CD4-positive, alpha-beta T cell (primary cell): ENCODE results near the gene SDHB. TPM values are rescaled to one million over a fixed set of nuclear protein-coding genes. Genes with fewer than 3 reads are reported as not detected.
A peak's percentile ranks its signal among the peaks of the same experiment; 100 is the strongest.

ENCODE experiments used
- ATAC-seq: fragments of 200-7000 bp; cut with Tn5 transposase; one replicate; pipeline ENCODE4 v1.10.0; 2022; ENCODE audit warnings: mild to moderate bottlenecking; ENCODE audit not compliant: poor library complexity
- CTCF ChIA-PET: fragments of 350-600 bp; sonication (Branson Sonifier 250); formaldehyde crosslinking; loops from one replicate; lab custom pipeline; 2021; ENCODE audit warnings: antibody characterized with exemption, inconsistent platforms; lab: Charles Lee
- POLR2A ChIA-PET: fragments of 350-600 bp; sonication (Branson Sonifier 250); formaldehyde crosslinking; loops from one replicate; lab custom pipeline; 2021; ENCODE audit warnings: antibody characterized with exemption, inconsistent platforms; lab: Charles Lee
- DNase-seq, 14 experiments: peaks; one replicate each; pipeline ENCODE4 v3.0.0-alpha.2; 2013 to 2020; ENCODE audit warnings: mixed read lengths in 2 of 14
- H3K27ac ChIP-seq, 2 donors: one replicate each; pipeline versions ENCODE4 v1.5.1 to v1.7.0; 2013; ENCODE audit warnings: low read length in 2 of 2, low read depth in 1 of 2, mild to moderate bottlenecking in 1 of 2
- H3K27me3 ChIP-seq, 2 experiments: 1 replicate in 1 of 2; 2 replicates in 1 of 2; pipeline versions ENCODE4 v1.6.1 to v1.7.0; 2013; ENCODE audit warnings: low read length in 2 of 2, control low read depth in 1 of 2, mild to moderate bottlenecking in 1 of 2, moderate library complexity in 1 of 2; ENCODE audit not compliant: insufficient read depth in 2 of 2, control insufficient read depth in 1 of 2
- H3K36me3 ChIP-seq: one replicate; pipeline ENCODE4 v1.6.1; 2013; ENCODE audit warnings: low read length, control low read depth; ENCODE audit not compliant: insufficient read depth
- H3K4me1 ChIP-seq: one replicate; pipeline ENCODE4 v1.6.1; 2013; ENCODE audit warnings: low read length, control low read depth; ENCODE audit not compliant: insufficient read depth
- H3K4me3 ChIP-seq: one replicate; pipeline ENCODE4 v1.5.1; 2013; ENCODE audit warnings: mild to moderate bottlenecking, low read length, moderate library complexity
- H3K9me3 ChIP-seq, 2 experiments: 1 replicate in 1 of 2; 2 replicates in 1 of 2; pipeline versions ENCODE4 v1.6.1 to v1.7.0; 2013; ENCODE audit warnings: low read length in 2 of 2, mild to moderate bottlenecking in 2 of 2, control low read depth in 1 of 2, moderate library complexity in 1 of 2; ENCODE audit not compliant: control insufficient read depth in 1 of 2, insufficient read depth in 1 of 2
- H3K27ac Mint-ChIP-seq: one replicate; pipeline ENCODE4 v1.8.0; 2020; ENCODE audit warnings: mixed read lengths
- H3K27me3 Mint-ChIP-seq: one replicate; pipeline ENCODE4 v1.8.0; 2021; ENCODE audit warnings: mixed read lengths
- H3K36me3 Mint-ChIP-seq: one replicate; pipeline ENCODE4 v1.8.0; 2021; ENCODE audit warnings: low read depth, mixed read lengths
- H3K4me1 Mint-ChIP-seq: one replicate; pipeline ENCODE4 v1.8.0; 2021; ENCODE audit warnings: low read depth, mixed read lengths
- H3K4me3 Mint-ChIP-seq: one replicate; pipeline ENCODE4 v1.8.0; 2020; ENCODE audit warnings: mild to moderate bottlenecking, mixed read lengths
- H3K9me3 Mint-ChIP-seq: one replicate; pipeline ENCODE4 v1.8.0; 2020; ENCODE audit warnings: mixed read lengths
- CTCF ChIP-seq: fragments of 200-600 bp; IDR thresholded peaks from one replicate; pipeline ENCODE4 v1.8.0; 2022; ENCODE audit warnings: antibody characterized with exemption, mild to moderate bottlenecking
- intact Hi-C, 2 experiments: fragments of 100-400 bp; cut with DNase I in 1 of 2; cut with micrococcal nuclease in 1 of 2; formaldehyde crosslinking; loops; one replicate each; pipeline versions ENCODE4 v1.15.1 to v1.9.0; 2023 to 2025; cut with DNase I, micrococcal nuclease
- total RNA-seq, 174 experiments: library from RNA in 2 of 174; stranded (reverse) in 2 of 174; gene quantifications; one replicate each; pipeline ENCODE4 v1.2.3 and lab custom pipeline; 2021 to 2026

The SDHB gene
- total RNA-seq, 2 experiments from 2014 or later = 53.9 to 56.2 TPM

DNA sequence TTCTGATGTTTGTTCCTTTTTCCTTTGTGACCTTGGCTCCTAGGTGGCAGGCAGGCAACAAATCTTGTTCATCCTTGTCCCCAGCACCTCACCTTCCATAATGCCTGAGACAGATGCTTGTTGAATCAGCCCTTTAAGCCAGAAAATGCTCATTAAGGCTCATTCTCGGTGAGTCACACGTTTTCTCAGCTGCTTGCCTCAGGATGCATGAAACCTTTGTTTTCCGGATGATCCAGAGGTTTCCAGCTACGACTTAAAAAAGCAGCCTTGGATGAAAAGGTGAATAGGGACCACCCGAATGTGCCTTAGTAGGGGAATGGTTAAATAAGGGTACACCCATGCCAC, 37.5 kb downstream of the SDHB start:
- H3K9me3 Mint-ChIP-seq = no peaks in the 10 kb centered on the region
- H3K4me3 Mint-ChIP-seq = no peak overlapping the region
- no peak for DNase-seq
- ChIA-PET CTCF (no interaction called here), POLR2A (no interaction called here)
- ATAC-seq = no peak
- no peak for TF ChIP-seq CTCF
- H3K36me3 ChIP-seq = peaks cover 33% of the 10 kb centered on the region
- intact Hi-C loops = no loop called here
- H3K4me1 ChIP-seq = peaks cover 9% of the 10 kb centered on the region
- H3K27me3 Mint-ChIP-seq = no peaks in the 10 kb centered on the region
- no peaks in the 10 kb centered on the region for H3K9me3 ChIP-seq
- no peaks in the 10 kb centered on the region for H3K27me3 ChIP-seq
- no peak overlapping the region for H3K27ac Mint-ChIP-seq
- peaks cover 6% of the 10 kb centered on the region for H3K4me1 Mint-ChIP-seq
- no peak overlapping the region for H3K4me3 ChIP-seq
- H3K36me3 Mint-ChIP-seq = peaks cover 38% of the 10 kb centered on the region
- no peak overlapping the region for H3K27ac ChIP-seq

DNA sequence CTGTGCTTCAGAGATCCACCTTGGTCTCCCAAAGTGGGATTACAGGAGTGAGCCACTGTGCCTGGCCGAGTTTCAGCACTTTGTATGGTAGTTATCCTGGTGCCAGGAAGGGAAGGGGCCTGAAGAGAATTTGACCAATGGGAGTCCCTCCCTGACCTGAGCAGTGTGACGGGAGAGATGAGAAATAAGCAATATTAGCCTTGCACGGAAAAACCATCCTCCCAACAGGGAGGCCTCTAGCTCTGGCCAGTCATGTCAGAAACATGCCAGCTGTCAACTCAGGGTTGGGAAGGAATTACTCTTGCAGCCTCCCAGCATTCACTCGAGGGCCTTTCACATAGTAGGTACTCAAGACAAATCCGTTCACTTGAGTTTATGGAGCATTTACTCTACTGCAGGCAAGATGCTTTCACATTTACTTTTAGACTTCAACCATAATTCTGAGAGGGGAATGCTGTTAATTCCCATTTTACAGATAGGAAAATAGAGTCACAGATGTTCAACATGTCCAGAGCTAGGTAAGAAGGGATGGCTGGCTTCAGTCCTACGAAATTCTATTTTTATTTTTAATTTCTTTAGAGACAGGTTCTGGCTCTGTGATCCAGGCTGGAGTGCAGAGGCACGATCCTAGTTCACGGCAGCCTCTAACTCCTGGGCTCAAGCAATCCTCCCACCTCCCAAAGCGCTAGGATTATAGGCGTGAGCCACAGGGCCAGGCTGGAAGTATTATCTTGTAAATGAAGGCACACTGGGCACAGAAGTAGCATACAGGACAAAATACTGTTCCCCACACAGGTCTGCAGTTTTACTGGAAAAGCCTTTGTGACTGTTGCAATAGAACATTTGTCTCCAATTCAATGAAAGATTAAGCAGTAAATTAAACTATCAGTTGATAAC, 38.9 kb downstream of the SDHB start:
- H3K4me3 Mint-ChIP-seq = no peak overlapping the region
- no peak overlapping the region for H3K27ac Mint-ChIP-seq
- H3K4me1 Mint-ChIP-seq = peaks cover 16% of the 10 kb centered on the region
- Histone ChIP-seq H3K4me1 (peaks cover 23% of the 10 kb centered on the region), H3K27ac (no peak overlapping the region), H3K36me3 (peaks cover 20% of the 10 kb centered on the region), H3K9me3 (no peaks in the 10 kb centered on the region), H3K27me3 (no peaks in the 10 kb centered on the region), H3K4me3 (no peak overlapping the region)
- H3K36me3 Mint-ChIP-seq = peaks cover 32% of the 10 kb centered on the region
- ChIA-PET POLR2A (no interaction called here), CTCF (no interaction called here)
- ATAC-seq = no peak
- intact Hi-C loops = loop anchor here (5.0 kb wide), 3 partner anchors 37 to 422 kb away; partner anchors contain the start of genes RCC2 (in 1 of the 2) and SDHB (in 1 of the 2)
- DNase-seq = no peak
- no peaks in the 10 kb centered on the region for H3K9me3 Mint-ChIP-seq
- no peaks in the 10 kb centered on the region for H3K27me3 Mint-ChIP-seq
- TF ChIP-seq CTCF = no peak

GRCh38 chr1:17013491-17014320, 40.1 kb downstream of the SDHB start:
- peaks cover 20% of the 10 kb centered on the region for H3K36me3 Mint-ChIP-seq
- intact Hi-C loops = loop anchor here (5.0 kb wide), 3 partner anchors 39 to 424 kb away; partner anchors contain the start of genes RCC2 (in 1 of the 2) and SDHB (in 1 of the 2)
- H3K4me3 Mint-ChIP-seq = no peak overlapping the region
- Histone ChIP-seq H3K36me3 (peaks cover 8% of the 10 kb centered on the region), H3K9me3 (no peaks in the 10 kb centered on the region), H3K27ac (no peak overlapping the region), H3K4me3 (no peak overlapping the region), H3K4me1 (peaks cover 35% of the 10 kb centered on the region), H3K27me3 (no peaks in the 10 kb centered on the region)
- DNase-seq = peak in 2 of 14 experiments; percentile 41 to 50
- no peaks in the 10 kb centered on the region for H3K9me3 Mint-ChIP-seq
- no peaks in the 10 kb centered on the region for H3K27me3 Mint-ChIP-seq
- ChIA-PET POLR2A (no interaction called here), CTCF (no interaction called here)
- TF ChIP-seq CTCF = no peak
- no peak for ATAC-seq
- H3K27ac Mint-ChIP-seq = no peak overlapping the region
- H3K4me1 Mint-ChIP-seq = peaks cover 16% of the 10 kb centered on the region
